DMS 273 (cell line): Measurements from ENCODE around the gene TSPAN15.

Experiments
- DNase-seq: peaks from one replicate; lab custom pipeline; 2025; ENCODE audit not compliant: unreplicated experiment; lab: John Stamatoyannopoulos, UW

The TSPAN15 gene

DNA sequence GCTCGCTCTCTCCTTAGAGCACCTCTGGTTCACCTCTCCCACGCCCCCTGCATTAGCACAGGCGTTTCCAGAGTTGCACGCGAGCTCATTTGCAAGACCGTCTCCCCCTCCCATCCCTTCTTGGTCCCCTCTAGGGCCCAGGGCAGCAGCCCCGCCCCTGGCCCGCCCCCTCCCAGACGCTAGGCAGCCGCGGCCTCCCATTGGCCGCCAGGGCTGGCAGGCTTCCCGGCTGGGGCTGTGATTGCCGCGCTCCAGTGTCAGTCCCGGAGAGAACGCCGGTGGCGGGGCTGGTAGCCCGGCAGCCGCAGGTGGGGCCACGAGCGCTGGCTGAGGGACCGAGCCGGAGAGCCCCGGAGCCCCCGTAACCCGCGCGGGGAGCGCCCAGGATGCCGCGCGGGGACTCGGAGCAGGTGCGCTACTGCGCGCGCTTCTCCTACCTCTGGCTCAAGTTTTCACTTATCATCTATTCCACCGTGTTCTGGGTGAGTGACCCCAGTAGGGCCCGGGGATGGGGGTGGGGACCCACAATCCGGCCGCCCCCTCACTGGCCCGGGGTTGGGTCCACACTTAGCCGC is at the start of gene TSPAN15:
Gene TSPAN15, plus strand, starts transcription at position 257 of the 575 bp plus-strand sequence. Its CDS starts 130 bp downstream, at position 387.
- peak; percentile 94 for DNase-seq

DNA sequence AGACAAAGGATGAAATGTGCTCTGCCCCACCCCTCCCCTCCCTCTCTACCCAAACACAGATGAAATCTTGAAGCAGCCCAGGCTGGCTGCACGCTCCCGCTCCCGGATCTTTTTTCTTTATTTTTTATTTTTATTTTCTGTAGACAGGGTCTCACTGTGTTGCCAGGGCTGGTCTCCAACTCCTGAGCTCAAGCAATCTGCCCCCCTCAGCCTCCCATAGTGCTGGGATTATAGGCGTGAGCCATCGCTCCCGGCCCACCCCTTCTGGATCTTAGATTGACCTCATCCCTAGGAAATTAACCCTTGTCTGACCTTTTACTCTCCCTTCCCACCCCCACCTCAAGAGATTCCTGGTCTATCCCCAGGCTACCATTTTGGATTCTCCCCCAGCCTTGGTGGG is 48.9 kb upstream of the TSPAN15 start:
- DNase-seq: no peak

DNA sequence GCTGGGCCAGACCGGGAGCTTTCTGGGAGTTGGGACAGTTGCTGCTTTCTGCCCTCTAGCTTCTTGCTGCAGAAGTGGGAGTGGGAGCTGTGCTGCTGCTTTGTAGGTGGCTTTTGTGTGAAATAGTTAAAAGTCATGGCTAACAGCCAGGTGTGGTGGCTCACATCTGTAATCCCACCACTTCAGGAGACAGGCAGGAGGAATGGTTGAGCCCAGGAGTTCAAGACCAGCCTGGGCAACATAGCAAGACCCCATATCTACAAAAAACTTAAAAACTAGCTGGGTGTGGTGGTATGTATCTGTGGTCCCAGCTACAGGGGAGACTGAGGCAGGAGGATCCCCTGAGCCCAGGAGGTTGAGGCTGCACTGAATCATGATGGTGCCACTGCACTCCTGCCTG is 48.2 kb upstream of the TSPAN15 start:
- no peak for DNase-seq

DNA sequence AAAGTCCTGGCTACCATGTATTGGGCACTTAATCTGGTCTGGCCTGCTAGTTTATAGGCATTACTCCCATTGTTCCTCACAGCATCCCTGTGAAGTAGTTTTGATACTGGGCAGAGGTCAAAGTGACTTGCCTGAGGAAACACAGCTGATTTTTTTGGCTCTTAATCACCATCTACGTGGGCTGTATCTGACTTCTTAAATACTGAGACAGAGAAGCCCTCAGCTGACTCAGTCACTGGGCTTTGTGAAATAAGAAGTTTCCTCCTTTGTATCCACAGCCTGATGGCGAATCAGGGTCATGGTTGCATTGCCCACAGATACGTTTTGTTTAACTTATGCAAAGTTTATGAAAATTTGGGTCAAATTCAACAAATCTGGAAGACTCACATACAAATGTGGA is 47.7 kb upstream of the TSPAN15 start:
- DNase-seq: no peak

DNA sequence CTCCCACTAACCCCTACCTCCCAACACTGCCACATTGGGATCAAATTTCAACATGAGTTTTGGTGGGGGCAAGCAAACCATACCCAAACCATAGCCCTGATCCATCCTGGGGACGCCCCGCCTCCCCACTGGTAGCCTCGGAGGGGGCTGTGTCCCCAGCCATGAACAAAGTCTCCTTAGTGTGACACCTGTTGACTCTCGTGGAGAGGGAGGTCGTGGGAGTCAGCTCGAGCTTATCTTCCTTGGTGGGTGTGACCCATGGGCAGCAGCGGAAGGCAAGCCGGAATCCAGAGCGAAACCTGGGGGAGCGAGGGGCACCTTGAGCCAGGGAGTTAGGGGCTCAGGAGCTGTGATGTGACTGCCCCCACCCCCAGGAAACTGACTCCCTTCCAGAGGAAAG is 46.5 kb upstream of the TSPAN15 start:
- DNase-seq: no peak

DNA sequence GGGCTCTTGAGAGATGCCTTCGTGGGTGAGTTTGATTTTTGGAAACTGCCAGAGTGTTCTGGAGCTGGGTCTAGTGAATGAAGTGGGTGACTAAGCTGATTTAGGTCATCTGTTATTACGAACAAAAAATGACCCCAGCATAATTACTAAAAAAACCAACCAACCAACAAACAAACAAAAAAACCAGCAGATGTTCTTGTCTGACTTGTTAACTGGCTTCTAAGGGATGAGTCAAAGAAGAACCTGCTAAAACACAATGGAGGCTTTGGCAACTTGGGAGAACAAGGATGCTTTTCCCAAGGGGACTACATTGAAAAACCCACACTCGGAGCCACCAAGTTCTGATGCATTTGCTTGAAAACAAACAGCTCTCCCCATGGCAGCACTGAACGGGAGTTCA is 46.0 kb upstream of the TSPAN15 start:
- no peak for DNase-seq

DNA sequence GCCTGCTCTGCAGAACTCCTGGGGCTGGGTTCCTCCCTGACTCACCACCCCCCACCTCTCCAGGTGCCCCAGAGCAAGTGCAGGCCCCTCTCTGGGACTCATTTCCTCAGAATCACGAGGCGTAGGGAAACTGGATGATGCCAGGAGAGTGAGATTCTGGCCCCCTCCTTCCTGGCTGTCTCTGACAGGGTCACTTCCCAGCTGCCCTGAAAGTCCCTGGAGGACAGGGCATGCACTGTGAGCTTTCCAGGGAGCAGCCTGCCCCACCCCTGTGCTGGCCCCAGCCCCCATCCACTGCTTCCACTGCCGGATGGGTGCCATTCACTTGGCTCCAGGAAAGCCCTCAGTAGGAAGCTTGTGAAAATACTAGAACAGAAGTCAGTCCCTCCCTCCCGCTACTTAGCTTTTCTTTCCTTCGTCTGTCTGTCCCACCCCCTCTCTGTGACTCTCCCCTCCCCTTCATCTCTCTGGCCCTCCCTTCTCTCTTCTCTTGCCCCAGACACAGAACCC is 44.9 kb upstream of the TSPAN15 start:
- DNase-seq: peak; percentile 45

DNA sequence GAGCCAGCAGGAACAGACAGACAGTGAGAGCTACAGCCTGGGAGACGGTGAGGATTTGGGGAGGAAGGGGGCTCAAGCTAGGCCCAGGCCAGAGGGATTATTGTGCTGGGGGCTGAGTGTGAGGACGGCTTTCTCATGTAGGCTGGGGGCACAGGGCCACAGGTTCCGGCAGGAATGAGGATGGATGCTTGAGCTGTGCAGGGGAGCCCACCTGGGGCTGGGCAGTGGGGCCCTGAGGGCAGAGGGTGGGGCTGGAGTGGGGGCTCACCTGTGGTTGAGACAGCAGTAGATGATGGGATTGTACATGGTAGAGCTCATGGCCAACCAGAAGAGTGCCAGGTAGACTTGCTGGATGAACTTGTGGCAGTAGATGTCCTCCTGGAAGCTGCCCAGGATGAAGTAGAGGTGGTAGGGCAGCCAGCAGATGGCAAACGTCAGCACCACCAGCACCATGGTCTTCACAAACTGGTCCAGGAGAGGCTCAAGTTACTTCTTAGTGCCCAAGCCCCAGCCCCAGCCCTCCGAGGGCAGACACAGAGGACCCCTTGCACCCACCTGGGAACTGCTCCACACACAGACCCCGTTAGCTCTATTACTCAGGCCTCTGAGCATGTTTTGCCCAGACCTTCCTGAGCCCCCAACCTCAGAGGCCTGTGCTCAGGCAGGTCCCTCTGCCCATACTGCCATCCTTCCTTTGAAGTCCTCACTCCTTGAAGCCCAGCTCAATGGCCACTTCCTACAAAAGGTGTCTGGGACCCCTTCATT is 44.3 kb upstream of the TSPAN15 start:
- peak; percentile 28 for DNase-seq

DNA sequence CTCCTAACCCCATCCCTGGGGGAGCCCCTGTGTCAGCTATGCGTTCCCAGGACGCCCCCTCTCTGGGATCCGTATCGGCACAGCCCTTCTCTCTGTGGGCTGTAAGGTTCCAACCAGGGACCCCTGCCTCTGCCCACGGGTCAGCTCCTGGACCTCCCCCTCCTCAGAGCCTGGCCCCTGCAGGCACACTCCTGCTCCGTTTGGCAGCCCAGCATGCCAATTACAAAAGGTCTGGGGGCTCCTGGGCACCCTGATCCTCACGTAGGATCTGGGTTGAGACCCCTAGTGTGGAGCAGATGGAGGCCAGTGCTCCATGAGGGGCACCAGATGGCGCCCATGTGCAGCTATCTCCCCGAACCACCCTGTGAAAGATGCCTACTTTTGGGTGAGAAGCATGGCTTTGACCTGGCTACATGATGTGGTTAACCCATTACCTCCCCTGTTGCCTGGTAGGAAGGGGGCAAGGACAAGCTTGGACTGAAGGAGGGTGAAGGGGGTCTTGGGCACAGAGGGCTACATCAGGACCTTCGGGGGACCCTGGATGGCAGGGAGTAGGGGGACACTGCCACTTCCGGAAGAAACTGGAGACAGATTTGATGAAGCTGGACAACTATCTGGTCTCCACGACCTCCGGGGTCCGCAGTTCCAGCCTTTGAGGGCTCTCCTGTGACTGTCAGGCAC is 43.5 kb upstream of the TSPAN15 start:
- peak; percentile 63 for DNase-seq

DNA sequence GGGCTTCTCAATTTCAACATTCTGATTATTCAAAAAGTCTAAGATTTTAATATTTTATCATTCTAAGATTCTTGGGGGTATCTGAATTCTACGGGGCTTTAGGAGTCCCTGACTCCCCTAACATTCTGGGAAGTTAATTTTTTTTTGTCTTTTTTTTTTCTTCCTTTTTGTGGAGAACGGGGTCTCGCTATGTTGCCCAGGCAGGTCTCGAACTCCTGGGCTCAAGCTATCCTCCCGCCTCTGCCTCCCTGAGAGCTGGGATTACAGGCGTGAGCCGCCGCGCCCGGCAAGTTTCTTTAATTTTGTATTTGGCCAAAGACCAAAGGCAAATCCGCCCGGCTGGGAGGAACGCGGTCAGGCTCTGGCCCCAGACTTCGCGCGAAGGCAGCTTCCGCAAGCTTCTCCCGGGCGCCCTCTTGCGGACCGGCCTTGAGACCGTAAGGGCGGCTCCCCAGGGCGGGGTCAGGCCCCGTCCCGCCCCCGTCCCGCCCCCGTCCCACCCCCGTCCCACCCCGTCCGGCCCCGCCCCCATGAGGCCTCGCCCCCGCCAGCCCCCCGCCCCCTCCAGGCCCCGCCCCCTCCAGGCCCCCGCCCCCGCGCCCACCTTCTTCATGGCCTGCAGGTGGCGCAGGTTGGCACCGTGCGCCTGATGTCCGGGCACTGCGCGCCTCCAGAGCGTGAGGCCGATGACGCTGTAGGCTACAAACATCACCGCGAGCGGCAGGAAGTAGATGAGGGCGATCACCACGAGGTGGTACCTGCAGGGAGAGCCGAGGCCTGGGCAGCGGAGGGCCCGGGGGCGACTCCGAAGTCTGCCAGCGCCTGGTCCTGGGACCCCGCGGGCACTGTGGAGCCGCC is 42.7 kb upstream of the TSPAN15 start:
- DNase-seq: peak; percentile 95

DNA sequence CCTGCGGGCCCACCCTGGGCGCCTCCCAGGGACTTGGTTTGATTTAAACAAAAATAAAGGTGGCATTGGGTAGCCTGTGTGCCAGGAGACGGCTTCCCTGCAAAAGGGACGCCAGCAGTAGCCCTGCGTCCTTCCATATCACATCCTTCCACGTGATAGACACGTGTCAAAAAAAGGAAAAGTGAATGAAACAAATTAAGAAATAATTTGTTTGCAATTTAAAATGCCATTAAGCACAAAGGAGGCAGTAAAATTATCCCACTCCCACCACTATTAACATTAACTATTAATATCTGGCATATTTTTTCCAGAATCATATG is 42.1 kb upstream of the TSPAN15 start:
- DNase-seq: no peak

DNA sequence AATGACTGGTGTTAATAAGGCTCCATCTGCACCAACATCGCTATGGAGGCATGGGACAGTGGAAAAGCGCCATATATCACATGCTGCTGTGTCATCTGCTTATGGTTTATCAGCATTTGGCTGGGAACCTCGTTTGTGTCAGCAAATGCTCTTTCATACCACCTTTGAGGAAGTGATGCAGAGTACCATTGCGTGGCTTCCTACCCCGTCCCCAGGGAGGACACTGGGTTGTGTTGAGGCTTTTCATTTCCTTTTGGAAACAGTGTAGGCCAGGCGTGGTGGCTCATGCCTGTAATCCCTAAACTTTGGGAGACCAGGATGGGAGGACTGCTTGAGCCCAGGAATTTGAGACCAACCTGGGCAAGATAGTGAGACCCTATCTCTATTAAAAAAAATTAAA is 41.3 kb upstream of the TSPAN15 start:
- no peak for DNase-seq

DNA sequence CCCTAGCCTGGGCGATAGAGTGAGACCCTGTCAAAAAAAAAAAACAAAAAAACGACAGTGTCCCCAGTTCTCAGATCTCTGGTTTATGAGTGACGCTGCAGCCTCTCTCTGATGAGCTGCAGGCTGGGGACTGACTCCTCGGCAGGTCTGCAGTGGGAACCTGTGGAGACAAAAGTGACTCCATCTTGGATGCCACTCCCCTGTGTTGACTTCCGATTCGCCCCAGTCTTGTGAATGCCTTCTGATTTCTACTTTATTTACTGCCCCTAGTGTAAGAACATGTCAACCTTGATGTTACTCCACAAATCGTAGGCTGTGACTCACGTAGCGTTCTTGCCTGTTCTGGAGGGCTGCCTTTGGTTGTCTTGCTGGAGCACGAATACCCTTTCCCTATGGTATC is 40.8 kb upstream of the TSPAN15 start:
- no peak for DNase-seq

DNA sequence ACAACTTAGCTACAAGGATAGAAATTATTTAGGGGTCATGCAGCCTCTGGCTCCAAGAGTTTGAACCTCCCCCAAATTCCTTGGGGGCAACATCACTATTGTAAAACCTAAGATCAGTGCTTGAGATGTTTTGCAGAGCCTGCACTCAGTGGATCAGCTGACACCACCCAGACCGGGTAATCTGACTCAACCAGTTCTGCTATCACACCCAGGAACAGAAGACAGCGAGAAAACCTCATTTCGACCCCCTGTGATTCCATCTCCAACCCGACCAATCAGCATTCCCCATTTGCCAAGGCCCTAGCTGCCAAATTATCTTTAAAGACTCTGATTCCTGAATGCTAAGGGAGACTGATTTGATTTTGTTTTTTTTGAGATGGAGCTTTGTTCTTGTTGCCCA is 39.8 kb upstream of the TSPAN15 start:
- no peak for DNase-seq

DNA sequence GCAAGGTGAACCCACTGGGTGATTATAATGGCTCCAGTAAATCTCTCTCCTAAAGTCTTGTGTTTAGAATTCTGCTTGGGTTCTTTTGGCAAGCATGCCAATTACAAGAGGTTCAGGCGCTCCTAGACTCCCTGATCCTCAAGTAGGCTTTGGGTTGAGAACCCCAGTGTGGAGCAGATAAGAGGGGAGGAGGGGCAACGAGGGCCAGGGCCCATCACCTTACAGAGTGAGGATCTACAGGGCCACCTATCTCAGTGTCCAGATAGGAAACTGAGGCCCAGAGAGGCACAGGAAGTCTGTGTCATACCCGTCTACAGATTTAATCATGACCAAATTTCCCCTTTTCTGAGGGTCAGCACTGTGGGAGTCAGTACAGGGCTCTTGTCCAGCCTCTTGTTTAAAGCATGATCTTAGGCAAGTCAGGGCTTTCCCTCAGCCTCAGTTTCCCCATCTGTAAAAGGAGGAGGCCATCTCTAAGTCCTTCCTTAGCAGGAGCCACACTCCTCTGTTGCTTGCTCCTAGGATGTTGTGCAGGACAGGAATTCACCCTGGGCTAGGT is 39.0 kb upstream of the TSPAN15 start:
- no peak for DNase-seq

DNA sequence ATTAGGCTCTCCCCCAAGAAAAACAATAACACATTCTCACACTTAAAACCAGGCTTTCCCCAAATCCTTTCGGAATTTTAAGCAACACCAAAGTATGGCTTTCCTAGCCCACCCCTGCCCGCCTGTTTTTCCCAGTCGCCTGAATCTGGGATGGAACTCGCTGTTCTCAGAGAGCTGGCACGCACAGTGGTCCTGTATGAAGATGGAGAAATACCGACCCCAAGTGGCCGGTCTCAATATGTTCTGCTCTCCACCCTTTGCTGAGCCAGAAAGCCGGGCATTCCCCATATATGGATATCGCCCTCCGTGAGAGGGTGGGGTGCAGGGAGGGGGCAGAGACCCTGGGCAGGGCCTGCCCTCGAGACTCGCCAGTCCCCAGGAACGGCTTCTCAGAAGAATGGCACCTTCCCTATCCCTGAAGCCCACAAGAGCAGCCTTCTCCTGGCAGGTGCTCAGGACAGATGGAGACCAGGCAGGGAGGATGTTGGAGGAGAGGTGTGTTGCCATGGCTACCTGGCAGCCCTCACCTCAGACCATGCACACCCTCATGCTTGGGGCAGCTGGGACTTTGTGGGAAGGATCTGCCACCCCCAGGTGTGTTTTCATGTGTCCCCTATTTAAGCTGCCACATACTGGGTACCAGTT is 37.9 kb upstream of the TSPAN15 start:
- DNase-seq: peak; percentile 86

DNA sequence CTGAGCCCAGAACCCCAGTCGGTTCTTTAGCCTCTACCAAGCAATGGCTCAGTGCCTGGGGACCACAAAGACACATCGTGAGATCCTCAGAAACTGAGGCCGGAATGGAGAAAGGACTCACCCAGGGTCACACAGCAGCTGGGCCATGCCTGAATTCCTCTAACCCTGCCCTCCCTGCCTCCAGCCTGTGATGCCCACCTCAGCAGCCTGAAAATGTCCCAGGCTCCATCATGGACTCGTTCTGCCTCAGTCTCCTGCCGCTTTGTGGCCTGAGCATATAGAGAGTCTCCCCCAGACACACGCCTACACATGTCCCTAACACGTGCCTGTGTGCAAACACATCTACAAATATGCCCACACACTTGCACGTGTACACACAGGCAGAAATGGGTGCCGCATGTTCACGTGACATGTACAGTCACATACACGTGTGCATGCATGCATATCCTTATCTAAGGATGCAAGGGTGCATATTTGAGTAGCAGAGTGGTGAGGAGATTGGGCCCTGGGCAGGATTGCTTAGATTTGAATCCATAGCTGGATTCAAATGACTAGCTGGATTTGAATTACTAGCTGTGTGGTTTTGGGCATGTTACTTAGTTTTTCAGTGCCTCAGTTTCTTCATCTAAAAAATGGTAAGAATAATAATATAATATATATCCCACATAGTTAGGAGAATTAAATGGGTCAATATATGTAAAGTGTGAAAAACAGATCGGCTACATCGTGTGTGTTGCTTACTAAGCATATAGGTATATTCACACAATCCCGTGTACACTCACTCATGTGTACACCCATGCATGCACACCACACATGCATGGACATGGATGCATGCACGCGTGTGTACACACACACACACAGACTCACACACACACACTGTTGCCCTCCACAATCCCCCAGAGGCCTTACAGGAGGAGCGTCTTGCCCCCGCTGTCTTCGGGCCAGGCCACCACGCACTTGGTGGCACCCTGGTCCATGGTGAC is 36.9 kb upstream of the TSPAN15 start:
- DNase-seq: no peak

DNA sequence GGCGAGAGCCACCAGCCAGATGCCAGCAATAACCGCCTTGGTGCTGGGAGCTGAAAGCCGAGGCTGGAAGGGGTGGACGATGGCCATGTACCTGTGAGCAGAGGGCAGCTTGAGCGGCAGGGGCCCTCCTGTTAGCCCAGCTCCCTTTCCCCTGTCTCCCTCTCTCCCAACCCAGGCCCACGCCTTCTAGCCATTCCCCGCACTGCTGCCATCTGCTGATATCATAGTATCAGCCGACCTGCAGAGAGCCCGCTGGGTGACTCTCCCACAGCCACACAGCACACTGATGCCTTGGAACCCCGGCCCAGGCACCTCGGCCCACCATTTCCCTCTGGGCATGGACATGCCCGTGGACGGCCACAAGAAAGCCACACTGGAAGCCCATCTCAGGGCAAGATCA is 36.2 kb upstream of the TSPAN15 start:
- no peak for DNase-seq

DNA sequence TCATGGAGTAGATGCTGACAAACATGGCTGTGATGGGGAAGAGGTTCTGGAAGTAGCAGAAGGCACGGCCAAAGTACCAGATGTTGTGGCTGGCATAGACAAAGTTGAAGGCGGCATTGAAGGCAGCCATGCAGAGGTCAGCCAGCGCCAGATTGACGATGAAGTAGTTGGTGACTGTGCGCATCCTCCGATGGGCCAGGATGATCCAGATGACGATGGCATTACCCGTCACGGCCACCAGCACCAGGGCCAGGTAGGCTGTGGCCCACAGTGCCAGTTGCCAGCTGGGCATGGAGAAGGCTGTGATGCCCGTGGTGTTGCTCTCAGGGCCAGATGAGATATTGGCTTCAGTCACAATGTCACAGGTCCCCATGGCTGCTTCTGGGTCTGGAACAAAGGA is 35.3 kb upstream of the TSPAN15 start:
- DNase-seq: no peak
